Stimulated activated naive B cell treated with anti-CD40 and anti-IgM and Interleukin-4, amounts not matched to agents 10 μg/mL and 1 μg/mL and 100 μg/mL, for 72 hours (primary cell): ENCODE data around the gene SORL1-AS1.
A peak's percentile ranks its signal among the peaks of the same experiment; 100 is the strongest.

Source experiments
- ATAC-seq, 2 donors: fragments of 150-1000 bp; cut with Tn5 transposase; replicated peaks; 2 replicates each; pipeline ENCODE4 v1.10.0; 2021; ENCODE audit warnings: moderate library complexity in 1 of 2
- DNase-seq: peaks from one replicate; pipeline ENCODE4 v3.0.0; 2021
- H3K27ac Mint-ChIP-seq: one replicate; pipeline ENCODE4 v1.8.0; 2022; ENCODE audit warnings: mild to moderate bottlenecking, mixed read lengths
- H3K27me3 Mint-ChIP-seq, 2 donors: one replicate each; pipeline ENCODE4 v1.8.0; 2022; ENCODE audit warnings: mixed read lengths in 2 of 2
- H3K36me3 Mint-ChIP-seq, 2 donors: one replicate each; pipeline ENCODE4 v1.8.0; 2022; ENCODE audit warnings: mixed read lengths in 2 of 2, mild to moderate bottlenecking in 1 of 2
- H3K4me1 Mint-ChIP-seq, 2 donors: one replicate each; pipeline ENCODE4 v1.8.0; 2022; ENCODE audit warnings: mixed read lengths in 2 of 2, mild to moderate bottlenecking in 1 of 2
- H3K4me3 Mint-ChIP-seq, 2 donors: one replicate each; pipeline ENCODE4 v1.8.0; 2022; ENCODE audit warnings: mild to moderate bottlenecking in 2 of 2, mixed read lengths in 2 of 2, moderate library complexity in 1 of 2
- H3K9me3 Mint-ChIP-seq, 2 donors: one replicate each; pipeline ENCODE4 v1.8.0; 2022; ENCODE audit warnings: mixed read lengths in 2 of 2, mild to moderate bottlenecking in 1 of 2

Gene SORL1-AS1

GRCh38 chr11:121393855-121394254 lies 58.9 kb downstream of the SORL1-AS1 start:
- Mint-ChIP-seq H3K4me1 (peaks cover 23 to 30% of the 10 kb centered on the region in 2 donors), H3K27ac (peak overlapping the region; percentile 1), H3K36me3 (no peaks in the 10 kb centered on the region), H3K27me3 (no peaks in the 10 kb centered on the region), H3K4me3 (peak overlapping the region in 1 of 2 donors; percentile 60), H3K9me3 (no peaks in the 10 kb centered on the region)
- no peak for ATAC-seq
- DNase-seq, result no peak

GRCh38 chr11:121391914-121392313 lies 60.9 kb downstream of the SORL1-AS1 start:
- no peaks in the 10 kb centered on the region for H3K36me3 Mint-ChIP-seq
- DNase-seq (no peak), ATAC-seq (no peak)
- H3K4me3 Mint-ChIP-seq, result no peak overlapping the region
- H3K9me3 Mint-ChIP-seq, result no peaks in the 10 kb centered on the region
- H3K27me3 Mint-ChIP-seq, result no peaks in the 10 kb centered on the region
- H3K4me1 Mint-ChIP-seq, result peaks cover 23 to 30% of the 10 kb centered on the region in 2 donors
- no peak overlapping the region for H3K27ac Mint-ChIP-seq

GRCh38 chr11:121389651-121390050 lies 63.1 kb downstream of the SORL1-AS1 start:
- DNase-seq (no peak), ATAC-seq (no peak)
- Mint-ChIP-seq H3K36me3 (no peaks in the 10 kb centered on the region), H3K4me3 (no peak overlapping the region), H3K9me3 (no peaks in the 10 kb centered on the region), H3K4me1 (peaks cover 17% of the 10 kb centered on the region in 2 donors), H3K27me3 (no peaks in the 10 kb centered on the region), H3K27ac (no peak overlapping the region)
